Inflammatory macrophage (primary cell): ENCODE data around the gene AFG1L.
"Not testable (repeated sequence)": the region's sequence is repeated elsewhere in the genome, so short reads cannot be mapped to it uniquely, and the experiment has no call there.

ENCODE experiments used
- DNase-seq, 2 donors: peaks; one replicate each; pipeline ENCODE4 v3.0.0-alpha.2; 2020 to 2022

Gene AFG1L

GRCh38 chr6:108559884-108560462, 265.1 kb downstream of the AFG1L start:
- peak in 1 of 2 donors; percentile 31 for DNase-seq

GRCh38 chr6:108560463-108561308, 265.8 kb downstream of the AFG1L start, which contains the start of gene FOXO3:
Gene FOXO3 (plus strand): TSS chr6:108560917. CDS start chr6:108561209, 292 bp downstream.
- DNase-seq: peak; percentile 75 to 87

GRCh38 chr6:108561309-108561647, 266.4 kb downstream of the AFG1L start:
- DNase-seq: not testable (repeated sequence)

- peak in 1 of 2 donors; percentile 20 for DNase-seq
These were observed 267.1 kb downstream of the AFG1L start for GRCh38 chr6:108561742-108562502.

- peak; percentile 62 to 64 for DNase-seq
These were observed 267.7 kb downstream of the AFG1L start for GRCh38 chr6:108562503-108562993.

GRCh38 chr6:108563292-108563691, 268.4 kb downstream of the AFG1L start:
- DNase-seq: no peak

- no peak for DNase-seq
These were observed 269.3 kb downstream of the AFG1L start for GRCh38 chr6:108564178-108564577.

- DNase-seq: peak; percentile 39 to 41
These were observed 270.4 kb downstream of the AFG1L start for GRCh38 chr6:108565091-108565766.

GRCh38 chr6:108565893-108566292, 271.0 kb downstream of the AFG1L start:
- DNase-seq: peak; percentile 94 to 99

GRCh38 chr6:108566406-108566805, 271.6 kb downstream of the AFG1L start:
- no peak for DNase-seq

GRCh38 chr6:108568101-108568500, 273.2 kb downstream of the AFG1L start:
- DNase-seq: no peak

GRCh38 chr6:108568551-108569305, 273.9 kb downstream of the AFG1L start:
- peak; percentile 50 to 61 for DNase-seq

- no peak for DNase-seq
These were observed 275.7 kb downstream of the AFG1L start for GRCh38 chr6:108570517-108570916.

- no peak for DNase-seq
These were observed 279.7 kb downstream of the AFG1L start for GRCh38 chr6:108574457-108575141.
